SK-N-SH treated with all-trans-retinoic acid at 6 μM for 48 hours (cell line): ENCODE measurements around the gene FOXO4.

ENCODE experiments used
- BACH2 ChIP-seq: fragments of 250-450 bp; sonication (Bioruptor Pico); IDR thresholded peaks from 2 replicates; pipeline ENCODE4 v1.9.0; 2021; ENCODE audit warnings: mild to moderate bottlenecking, borderline replicate concordance
- GLIS3 ChIP-seq: fragments of 250-450 bp; sonication (Bioruptor Pico); IDR thresholded peaks from 2 replicates; pipeline ENCODE4 v1.5.0; 2020; ENCODE audit warnings: mild to moderate bottlenecking, moderate library complexity
- ISL1 ChIP-seq: fragments of 250-450 bp; sonication (Bioruptor Pico); IDR thresholded peaks from 2 replicates; pipeline ENCODE4 v2.1.2; 2022; ENCODE audit warnings: mild to moderate bottlenecking, moderate library complexity
- OSR1 ChIP-seq: fragments of 250-450 bp; sonication (Bioruptor Pico); IDR thresholded peaks from 2 replicates; pipeline ENCODE4 v1.8.0; 2022; ENCODE audit warnings: moderate library complexity, mild to moderate bottlenecking, inconsistent platforms
- PPARA ChIP-seq: fragments of 250-450 bp; sonication (Bioruptor Pico); IDR thresholded peaks from 2 replicates; pipeline ENCODE4 v1.5.0; 2020; ENCODE audit warnings: mild to moderate bottlenecking, borderline replicate concordance
- RARB ChIP-seq: fragments of 250-450 bp; sonication (Bioruptor Pico); IDR thresholded peaks from 2 replicates; pipeline ENCODE4 v1.8.0; 2021; ENCODE audit warnings: mild to moderate bottlenecking, moderate library complexity
- SNAI2 ChIP-seq: fragments of 250-450 bp; sonication (Bioruptor Pico); IDR thresholded peaks from 2 replicates; pipeline ENCODE4 v1.5.0; 2020; ENCODE audit warnings: mild to moderate bottlenecking, moderate library complexity
- ZFP3 ChIP-seq: fragments of 250-450 bp; sonication (Bioruptor Pico); IDR thresholded peaks from 2 replicates; pipeline ENCODE4 v1.5.0; 2020; ENCODE audit warnings: mild to moderate bottlenecking, moderate library complexity
- ZFP30 ChIP-seq: fragments of 450-650 bp; formaldehyde crosslinking; IDR thresholded peaks from 2 replicates; pipeline ENCODE4 v1.5.0; 2022; ENCODE audit warnings: mild to moderate bottlenecking, moderate library complexity
- ZNF8 ChIP-seq: fragments of 450-650 bp; formaldehyde crosslinking; IDR thresholded peaks from 2 replicates; pipeline ENCODE4 v1.5.0; 2020; ENCODE audit warnings: mild to moderate bottlenecking, moderate library complexity
- TF ChIP-seq, protein P1 (sequence below): fragments of 250-450 bp; sonication (Bioruptor Pico); IDR thresholded peaks from 2 replicates; pipeline ENCODE4 v1.8.0; 2021; ENCODE audit warnings: low read depth, mild to moderate bottlenecking, moderate library complexity, borderline replicate concordance
- TF ChIP-seq, protein P2 (sequence below): fragments of 250-450 bp; sonication (Bioruptor Pico); IDR thresholded peaks from 2 replicates; pipeline ENCODE4 v1.5.1; 2021; ENCODE audit warnings: mild to moderate bottlenecking, moderate library complexity
- TF ChIP-seq, protein P3 (sequence below): fragments of 250-450 bp; sonication (Bioruptor Pico); IDR thresholded peaks from 2 replicates; pipeline ENCODE4 v1.5.1; 2020; ENCODE audit warnings: low read depth, mild to moderate bottlenecking, moderate library complexity
- TF ChIP-seq, protein P4 (sequence below): fragments of 250-450 bp; sonication (Bioruptor Pico); IDR thresholded peaks from 2 replicates; pipeline ENCODE4 v1.8.0; 2020; ENCODE audit warnings: mild to moderate bottlenecking, moderate library complexity, borderline replicate concordance

DNA sequence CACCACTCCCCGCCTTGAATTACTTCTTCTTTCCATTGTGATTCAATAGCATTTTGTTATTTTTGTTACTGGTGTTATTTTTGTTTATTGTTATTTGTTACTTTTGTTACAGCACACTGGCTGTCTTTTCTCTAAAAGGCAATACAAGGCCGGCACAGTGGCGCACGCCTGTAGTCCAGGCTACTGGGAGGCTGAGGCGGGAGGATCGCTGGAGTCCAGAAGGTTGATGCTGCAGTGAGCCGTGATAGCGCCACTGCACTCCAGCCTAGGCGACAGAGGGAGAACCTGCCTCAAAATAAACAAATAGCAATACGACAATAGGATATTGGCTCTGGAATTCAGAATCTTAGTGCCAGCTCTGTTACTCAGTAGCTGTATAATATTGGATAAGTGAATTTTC, 21.7 kb downstream of the FOXO4 start:
- TF ChIP-seq ISL1 (CRISPR knock-in tag) = no peak
- no peak for TF ChIP-seq GLIS3 (CRISPR knock-in tag)
- TF ChIP-seq, protein P1, sequence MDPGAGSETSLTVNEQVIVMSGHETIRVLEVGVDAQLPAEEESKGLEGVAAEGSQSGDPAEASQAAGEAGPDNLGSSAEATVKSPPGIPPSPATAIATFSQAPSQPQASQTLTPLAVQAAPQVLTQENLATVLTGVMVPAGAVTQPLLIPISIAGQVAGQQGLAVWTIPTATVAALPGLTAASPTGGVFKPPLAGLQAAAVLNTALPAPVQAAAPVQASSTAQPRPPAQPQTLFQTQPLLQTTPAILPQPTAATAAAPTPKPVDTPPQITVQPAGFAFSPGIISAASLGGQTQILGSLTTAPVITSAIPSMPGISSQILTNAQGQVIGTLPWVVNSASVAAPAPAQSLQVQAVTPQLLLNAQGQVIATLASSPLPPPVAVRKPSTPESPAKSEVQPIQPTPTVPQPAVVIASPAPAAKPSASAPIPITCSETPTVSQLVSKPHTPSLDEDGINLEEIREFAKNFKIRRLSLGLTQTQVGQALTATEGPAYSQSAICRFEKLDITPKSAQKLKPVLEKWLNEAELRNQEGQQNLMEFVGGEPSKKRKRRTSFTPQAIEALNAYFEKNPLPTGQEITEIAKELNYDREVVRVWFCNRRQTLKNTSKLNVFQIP (CRISPR knock-in tag) = no peak
- no peak for TF ChIP-seq ZFP3 (CRISPR knock-in tag)
- TF ChIP-seq, protein P2, sequence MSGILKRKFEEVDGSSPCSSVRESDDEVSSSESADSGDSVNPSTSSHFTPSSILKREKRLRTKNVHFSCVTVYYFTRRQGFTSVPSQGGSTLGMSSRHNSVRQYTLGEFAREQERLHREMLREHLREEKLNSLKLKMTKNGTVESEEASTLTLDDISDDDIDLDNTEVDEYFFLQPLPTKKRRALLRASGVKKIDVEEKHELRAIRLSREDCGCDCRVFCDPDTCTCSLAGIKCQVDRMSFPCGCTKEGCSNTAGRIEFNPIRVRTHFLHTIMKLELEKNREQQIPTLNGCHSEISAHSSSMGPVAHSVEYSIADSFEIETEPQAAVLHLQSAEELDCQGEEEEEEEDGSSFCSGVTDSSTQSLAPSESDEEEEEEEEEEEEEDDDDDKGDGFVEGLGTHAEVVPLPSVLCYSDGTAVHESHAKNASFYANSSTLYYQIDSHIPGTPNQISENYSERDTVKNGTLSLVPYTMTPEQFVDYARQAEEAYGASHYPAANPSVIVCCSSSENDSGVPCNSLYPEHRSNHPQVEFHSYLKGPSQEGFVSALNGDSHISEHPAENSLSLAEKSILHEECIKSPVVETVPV = no peak
- TF ChIP-seq, protein P3, sequence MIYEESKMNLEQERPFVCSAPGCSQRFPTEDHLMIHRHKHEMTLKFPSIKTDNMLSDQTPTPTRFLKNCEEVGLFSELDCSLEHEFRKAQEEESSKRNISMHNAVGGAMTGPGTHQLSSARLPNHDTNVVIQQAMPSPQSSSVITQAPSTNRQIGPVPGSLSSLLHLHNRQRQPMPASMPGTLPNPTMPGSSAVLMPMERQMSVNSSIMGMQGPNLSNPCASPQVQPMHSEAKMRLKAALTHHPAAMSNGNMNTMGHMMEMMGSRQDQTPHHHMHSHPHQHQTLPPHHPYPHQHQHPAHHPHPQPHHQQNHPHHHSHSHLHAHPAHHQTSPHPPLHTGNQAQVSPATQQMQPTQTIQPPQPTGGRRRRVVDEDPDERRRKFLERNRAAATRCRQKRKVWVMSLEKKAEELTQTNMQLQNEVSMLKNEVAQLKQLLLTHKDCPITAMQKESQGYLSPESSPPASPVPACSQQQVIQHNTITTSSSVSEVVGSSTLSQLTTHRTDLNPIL (CRISPR knock-in tag) = no peak
- no peak for TF ChIP-seq BACH2 (CRISPR knock-in tag)
- no peak for TF ChIP-seq RARB (CRISPR knock-in tag)
- TF ChIP-seq SNAI2 (CRISPR knock-in tag) = no peak
- TF ChIP-seq, protein P4, sequence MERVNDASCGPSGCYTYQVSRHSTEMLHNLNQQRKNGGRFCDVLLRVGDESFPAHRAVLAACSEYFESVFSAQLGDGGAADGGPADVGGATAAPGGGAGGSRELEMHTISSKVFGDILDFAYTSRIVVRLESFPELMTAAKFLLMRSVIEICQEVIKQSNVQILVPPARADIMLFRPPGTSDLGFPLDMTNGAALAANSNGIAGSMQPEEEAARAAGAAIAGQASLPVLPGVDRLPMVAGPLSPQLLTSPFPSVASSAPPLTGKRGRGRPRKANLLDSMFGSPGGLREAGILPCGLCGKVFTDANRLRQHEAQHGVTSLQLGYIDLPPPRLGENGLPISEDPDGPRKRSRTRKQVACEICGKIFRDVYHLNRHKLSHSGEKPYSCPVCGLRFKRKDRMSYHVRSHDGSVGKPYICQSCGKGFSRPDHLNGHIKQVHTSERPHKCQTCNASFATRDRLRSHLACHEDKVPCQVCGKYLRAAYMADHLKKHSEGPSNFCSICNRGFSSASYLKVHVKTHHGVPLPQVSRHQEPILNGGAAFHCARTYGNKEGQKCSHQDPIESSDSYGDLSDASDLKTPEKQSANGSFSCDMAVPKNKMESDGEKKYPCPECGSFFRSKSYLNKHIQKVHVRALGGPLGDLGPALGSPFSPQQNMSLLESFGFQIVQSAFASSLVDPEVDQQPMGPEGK (CRISPR knock-in tag) = no peak
- TF ChIP-seq OSR1 (CRISPR knock-in tag) = no peak
- TF ChIP-seq ZFP30 (CRISPR knock-in tag) = no peak
- TF ChIP-seq ZNF8 = no peak
- TF ChIP-seq PPARA (CRISPR knock-in tag) = no peak
